DND-41 (cell line): ENCODE results near the gene PPAT.

Experiments used
- EZH2 ChIP-seq: IDR thresholded peaks from 3 replicates; pipeline ENCODE4 v1.6.1; 2012; ENCODE audit warnings: borderline replicate concordance, low read depth, mild to moderate bottlenecking, moderate library complexity, low read length, inconsistent platforms; ENCODE audit not compliant: severe bottlenecking
- TF ChIP-seq, protein P1 (sequence below): IDR thresholded peaks from 2 replicates; pipeline ENCODE4 v1.5.1; 2012; ENCODE audit warnings: borderline replicate concordance, low read length, moderate library complexity, mild to moderate bottlenecking; ENCODE audit not compliant: poor library complexity, severe bottlenecking; ENCODE audit errors: extremely low read depth

GRCh38 chr4:56435140-56435926 lies at the start of gene PPAT:
- TF ChIP-seq, protein P1, sequence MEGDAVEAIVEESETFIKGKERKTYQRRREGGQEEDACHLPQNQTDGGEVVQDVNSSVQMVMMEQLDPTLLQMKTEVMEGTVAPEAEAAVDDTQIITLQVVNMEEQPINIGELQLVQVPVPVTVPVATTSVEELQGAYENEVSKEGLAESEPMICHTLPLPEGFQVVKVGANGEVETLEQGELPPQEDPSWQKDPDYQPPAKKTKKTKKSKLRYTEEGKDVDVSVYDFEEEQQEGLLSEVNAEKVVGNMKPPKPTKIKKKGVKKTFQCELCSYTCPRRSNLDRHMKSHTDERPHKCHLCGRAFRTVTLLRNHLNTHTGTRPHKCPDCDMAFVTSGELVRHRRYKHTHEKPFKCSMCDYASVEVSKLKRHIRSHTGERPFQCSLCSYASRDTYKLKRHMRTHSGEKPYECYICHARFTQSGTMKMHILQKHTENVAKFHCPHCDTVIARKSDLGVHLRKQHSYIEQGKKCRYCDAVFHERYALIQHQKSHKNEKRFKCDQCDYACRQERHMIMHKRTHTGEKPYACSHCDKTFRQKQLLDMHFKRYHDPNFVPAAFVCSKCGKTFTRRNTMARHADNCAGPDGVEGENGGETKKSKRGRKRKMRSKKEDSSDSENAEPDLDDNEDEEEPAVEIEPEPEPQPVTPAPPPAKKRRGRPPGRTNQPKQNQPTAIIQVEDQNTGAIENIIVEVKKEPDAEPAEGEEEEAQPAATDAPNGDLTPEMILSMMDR, result peak; percentile 25
- TF ChIP-seq EZH2, result no peak
